HFF-Myc (cell line): ENCODE results near the gene SMIM13.
"Not testable (repeated sequence)": the region's sequence is repeated elsewhere in the genome, so short reads cannot be mapped to it uniquely, and the experiment has no call there.

Experiments used
- DNase-seq: peaks from one replicate; pipeline ENCODE4 v3.0.0-alpha.2; 2011; ENCODE audit warnings: low read depth; ENCODE audit errors: extremely low read depth
- H3K4me3 ChIP-seq: replicated peaks from 2 replicates; pipeline ENCODE4 v1.5.1; 2011; ENCODE audit warnings: low read depth, mild to moderate bottlenecking, control low read depth, low read length
- TF ChIP-seq, protein P1 (sequence below): IDR thresholded peaks from 2 replicates; pipeline ENCODE4 v1.5.1; 2012; ENCODE audit warnings: mild to moderate bottlenecking, low read depth, low read length, control low read depth; ENCODE audit errors: missing control alignments

The SMIM13 gene

GRCh38 chr6:11080296-11080695, 13.3 kb upstream of the SMIM13 start:
- TF ChIP-seq, protein P1, sequence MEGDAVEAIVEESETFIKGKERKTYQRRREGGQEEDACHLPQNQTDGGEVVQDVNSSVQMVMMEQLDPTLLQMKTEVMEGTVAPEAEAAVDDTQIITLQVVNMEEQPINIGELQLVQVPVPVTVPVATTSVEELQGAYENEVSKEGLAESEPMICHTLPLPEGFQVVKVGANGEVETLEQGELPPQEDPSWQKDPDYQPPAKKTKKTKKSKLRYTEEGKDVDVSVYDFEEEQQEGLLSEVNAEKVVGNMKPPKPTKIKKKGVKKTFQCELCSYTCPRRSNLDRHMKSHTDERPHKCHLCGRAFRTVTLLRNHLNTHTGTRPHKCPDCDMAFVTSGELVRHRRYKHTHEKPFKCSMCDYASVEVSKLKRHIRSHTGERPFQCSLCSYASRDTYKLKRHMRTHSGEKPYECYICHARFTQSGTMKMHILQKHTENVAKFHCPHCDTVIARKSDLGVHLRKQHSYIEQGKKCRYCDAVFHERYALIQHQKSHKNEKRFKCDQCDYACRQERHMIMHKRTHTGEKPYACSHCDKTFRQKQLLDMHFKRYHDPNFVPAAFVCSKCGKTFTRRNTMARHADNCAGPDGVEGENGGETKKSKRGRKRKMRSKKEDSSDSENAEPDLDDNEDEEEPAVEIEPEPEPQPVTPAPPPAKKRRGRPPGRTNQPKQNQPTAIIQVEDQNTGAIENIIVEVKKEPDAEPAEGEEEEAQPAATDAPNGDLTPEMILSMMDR: no peak
- no peak for DNase-seq
- H3K4me3 ChIP-seq: no peak overlapping the region

DNA sequence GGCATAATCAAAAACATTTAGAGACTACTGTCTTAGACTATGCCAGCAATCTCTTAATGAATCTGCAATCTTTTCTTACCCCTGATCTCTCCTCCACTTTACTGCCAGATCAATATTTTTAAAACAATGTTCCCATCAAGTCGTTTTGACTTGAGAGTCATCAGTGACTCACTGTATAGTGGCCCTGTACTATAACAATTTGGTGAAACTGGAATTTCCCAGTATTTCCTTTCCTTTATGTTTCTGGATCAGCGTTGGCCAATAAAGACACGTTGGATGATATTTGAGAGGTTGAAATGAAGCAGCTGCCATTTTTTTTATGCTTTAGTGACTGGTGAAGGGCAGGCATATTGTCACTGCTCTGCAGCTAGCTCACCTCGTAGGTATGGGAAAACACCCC, 10.1 kb upstream of the SMIM13 start:
- TF ChIP-seq, protein P1: no peak
- H3K4me3 ChIP-seq: no peak overlapping the region
- DNase-seq: no peak

DNA sequence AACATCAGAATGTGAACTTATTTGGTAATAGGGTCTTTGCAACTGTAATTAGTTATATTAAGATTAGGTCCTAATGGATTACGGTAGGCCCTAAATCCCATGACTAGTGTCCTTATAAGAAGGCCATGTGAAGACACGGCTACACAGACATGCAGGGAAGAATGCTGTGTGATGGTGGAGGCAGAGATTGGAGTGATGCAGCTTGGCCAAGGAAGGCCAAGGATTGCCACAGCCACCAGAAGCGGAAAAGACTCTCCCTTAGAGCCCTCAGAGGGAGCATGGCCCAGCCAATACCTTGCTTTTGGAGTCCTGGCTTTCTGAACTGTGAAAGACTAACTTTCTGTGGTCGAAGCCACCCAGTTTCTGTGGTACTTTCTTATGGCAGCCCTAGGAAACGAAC, 9.7 kb upstream of the SMIM13 start:
- no peak for DNase-seq
- TF ChIP-seq, protein P1: no peak

GRCh38 chr6:11085758-11086435, 7.7 kb upstream of the SMIM13 start:
- TF ChIP-seq, protein P1: no peak
- DNase-seq: no peak
- H3K4me3 ChIP-seq: no peak overlapping the region

More for the DNA sequence above, 9.7 kb upstream of the SMIM13 start:
- no peak overlapping the region for H3K4me3 ChIP-seq

- not testable (repeated sequence) for DNase-seq, H3K4me3 ChIP-seq
These were observed 6.4 kb upstream of the SMIM13 start for GRCh38 chr6:11087141-11087812.

DNA sequence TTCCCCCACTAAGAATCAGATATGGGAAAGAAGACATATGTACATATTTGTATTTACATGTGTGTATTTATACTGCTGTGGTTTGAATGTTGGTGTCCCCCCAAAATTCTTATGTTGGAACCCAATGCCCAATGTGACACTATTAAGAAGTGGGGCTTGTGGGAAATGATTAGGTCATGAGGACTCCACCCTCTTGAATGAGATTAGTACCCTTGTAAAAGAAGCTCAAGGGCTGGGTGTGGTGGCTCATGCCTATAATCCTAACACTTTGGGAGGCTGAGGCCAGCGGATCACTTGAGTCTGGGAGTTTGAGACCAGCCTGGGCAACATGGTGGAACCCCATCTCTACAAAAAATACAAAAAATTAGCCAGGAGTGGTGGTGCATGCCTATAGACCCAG, 3.9 kb upstream of the SMIM13 start:
- no peak for DNase-seq
- H3K4me3 ChIP-seq: no peak overlapping the region
- TF ChIP-seq, protein P1: no peak

GRCh38 chr6:11091141-11091540, 2.5 kb upstream of the SMIM13 start:
- H3K4me3 ChIP-seq, DNase-seq: not testable (repeated sequence)
